ENCODE results near the gene RPL27. TPM values are rescaled to one million over a fixed set of nuclear protein-coding genes. Genes with fewer than 3 reads are reported as not detected.

RPL27 gene
- total RNA-seq, 1 experiment from 2014 or later: 547 TPM

GRCh38 chr17:43042025-43042628 is 43.9 kb downstream of the RPL27 start:
- H3K27ac ChIP-seq (ENCODE audit: low read depth, low read length, poor library complexity, severe bottlenecking): no peak overlapping the region
- H3K4me3 ChIP-seq (ENCODE audit: low read depth, low read length, poor library complexity, severe bottlenecking): no peak overlapping the region

GRCh38 chr17:43043307-43043706 is 45.1 kb downstream of the RPL27 start:
- no TSS peak for BruUV-seq (replicated peaks)
- H3K27ac ChIP-seq (ENCODE audit: low read depth, low read length, poor library complexity, severe bottlenecking): no peak overlapping the region
- H3K27me3 ChIP-seq (replicated peaks; ENCODE audit: insufficient read depth, low read depth, low read length, poor library complexity): no peaks in the 10 kb centered on the region
- no peak overlapping the region for H3K4me3 ChIP-seq (ENCODE audit: low read depth, low read length, poor library complexity, severe bottlenecking)
- H3K4me1 ChIP-seq (ENCODE audit: insufficient read depth, low read length, poor library complexity, severe bottlenecking): no peaks in the 10 kb centered on the region
- POLR2A ChIA-PET (ENCODE audit: low non-redundant PET): no interaction called here
- CTCF ChIA-PET: no interaction called here
- H3K9me3 ChIP-seq (ENCODE audit: low read depth, low read length, poor library complexity, severe bottlenecking): no peaks in the 10 kb centered on the region
- intact Hi-C loops (cut with micrococcal nuclease; ENCODE audit: unreplicated experiment): no loop called here
- no peaks in the 10 kb centered on the region for H3K36me3 ChIP-seq (ENCODE audit: insufficient read depth, low read length, poor library complexity, severe bottlenecking)
- TF ChIP-seq EZH2 (IDR thresholded peaks at IDR 0.05; ENCODE audit: borderline replicate concordance, low read depth, low read length, poor library complexity, severe bottlenecking) (no peak), CTCF (conservative IDR thresholded peaks at IDR 0.05; ENCODE audit: low read depth, low read length) (no peak)
- DNase-seq (ENCODE audit: low spot score): no peak

More at GRCh38 chr17:43042025-43042628, 43.9 kb downstream of the RPL27 start:
- Histone ChIP-seq H3K27me3 (replicated peaks; ENCODE audit: insufficient read depth, low read depth, low read length, poor library complexity) (no peaks in the 10 kb centered on the region), H3K36me3 (ENCODE audit: insufficient read depth, low read length, poor library complexity, severe bottlenecking) (no peaks in the 10 kb centered on the region), H3K9me3 (ENCODE audit: low read depth, low read length, poor library complexity, severe bottlenecking) (no peaks in the 10 kb centered on the region), H3K4me1 (ENCODE audit: insufficient read depth, low read length, poor library complexity, severe bottlenecking) (no peaks in the 10 kb centered on the region)
- BruUV-seq (replicated peaks): no TSS peak
- intact Hi-C loops (cut with micrococcal nuclease; ENCODE audit: unreplicated experiment): no loop called here
- ChIA-PET POLR2A (ENCODE audit: low non-redundant PET) (no interaction called here), CTCF (no interaction called here)
- DNase-seq (ENCODE audit: low spot score): no peak
- TF ChIP-seq EZH2 (IDR thresholded peaks at IDR 0.05; ENCODE audit: borderline replicate concordance, low read depth, low read length, poor library complexity, severe bottlenecking) (no peak), CTCF (conservative IDR thresholded peaks at IDR 0.05; ENCODE audit: low read depth, low read length) (no peak)

GRCh38 chr17:43044024-43044423 is 45.8 kb downstream of the RPL27 start:
- ChIA-PET POLR2A (ENCODE audit: low non-redundant PET) (no interaction called here), CTCF (no interaction called here)
- Histone ChIP-seq H3K27me3 (replicated peaks; ENCODE audit: insufficient read depth, low read depth, low read length, poor library complexity) (no peaks in the 10 kb centered on the region), H3K4me1 (ENCODE audit: insufficient read depth, low read length, poor library complexity, severe bottlenecking) (no peaks in the 10 kb centered on the region), H3K27ac (ENCODE audit: low read depth, low read length, poor library complexity, severe bottlenecking) (no peak overlapping the region), H3K9me3 (ENCODE audit: low read depth, low read length, poor library complexity, severe bottlenecking) (no peaks in the 10 kb centered on the region), H3K36me3 (ENCODE audit: insufficient read depth, low read length, poor library complexity, severe bottlenecking) (no peaks in the 10 kb centered on the region), H3K4me3 (ENCODE audit: low read depth, low read length, poor library complexity, severe bottlenecking) (no peak overlapping the region)
- TF ChIP-seq CTCF (conservative IDR thresholded peaks at IDR 0.05; ENCODE audit: low read depth, low read length): no peak
- no peak for TF ChIP-seq EZH2 (IDR thresholded peaks at IDR 0.05; ENCODE audit: borderline replicate concordance, low read depth, low read length, poor library complexity, severe bottlenecking)
- intact Hi-C loops (cut with micrococcal nuclease; ENCODE audit: unreplicated experiment): no loop called here
- BruUV-seq (replicated peaks): no TSS peak
- no peak for DNase-seq (ENCODE audit: low spot score)

All from A673 (cell line).